ENCODE results near the gene CRYBA4. TPM values are rescaled to one million over a fixed set of nuclear protein-coding genes. Genes with fewer than 3 reads are reported as not detected.

CRYBA4 gene
- polyA plus RNA-seq, 1 donor, result 0.06 TPM

DNA sequence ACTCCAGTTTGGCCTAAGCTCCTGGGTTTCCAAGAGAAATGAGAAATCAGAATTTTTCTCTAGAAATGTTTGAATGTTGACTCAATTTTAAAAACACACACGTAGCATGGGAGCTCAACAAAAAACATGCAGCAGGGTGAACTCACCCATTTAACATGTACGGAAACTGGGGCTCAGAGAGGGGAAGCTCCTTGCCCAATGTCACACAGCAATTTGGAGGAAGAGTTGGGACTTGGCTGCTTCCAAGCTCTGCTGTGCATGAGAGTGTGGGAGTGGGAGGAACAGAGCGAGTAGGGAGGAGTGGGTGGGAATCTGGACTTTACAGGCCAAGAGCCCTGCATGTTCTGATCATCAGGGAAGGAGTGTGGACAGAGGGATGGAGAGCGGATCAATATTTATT, 37.8 kb upstream of the CRYBA4 start:
- no peak for DNase-seq
- Histone ChIP-seq H3K36me3 (ENCODE audit: control insufficient read depth, insufficient read depth, low read length) (peaks cover 5% of the 10 kb centered on the region), H3K9me3 (ENCODE audit: control insufficient read depth, low read depth, low read length) (no peaks in the 10 kb centered on the region), H3K4me3 (ENCODE audit: low read length) (no peak overlapping the region), H3K27ac (ENCODE audit: low read length) (no peak overlapping the region), H3K27me3 (ENCODE audit: control insufficient read depth, insufficient read depth, low read length) (no peaks in the 10 kb centered on the region), H3K4me1 (ENCODE audit: control insufficient read depth, insufficient read depth, low read length) (peaks cover 4% of the 10 kb centered on the region)
- WGBS (ENCODE audit: insufficient coverage, low lambda C conversion rate), result 0% methylated on average over 1 of the region's 4 CpGs

DNA sequence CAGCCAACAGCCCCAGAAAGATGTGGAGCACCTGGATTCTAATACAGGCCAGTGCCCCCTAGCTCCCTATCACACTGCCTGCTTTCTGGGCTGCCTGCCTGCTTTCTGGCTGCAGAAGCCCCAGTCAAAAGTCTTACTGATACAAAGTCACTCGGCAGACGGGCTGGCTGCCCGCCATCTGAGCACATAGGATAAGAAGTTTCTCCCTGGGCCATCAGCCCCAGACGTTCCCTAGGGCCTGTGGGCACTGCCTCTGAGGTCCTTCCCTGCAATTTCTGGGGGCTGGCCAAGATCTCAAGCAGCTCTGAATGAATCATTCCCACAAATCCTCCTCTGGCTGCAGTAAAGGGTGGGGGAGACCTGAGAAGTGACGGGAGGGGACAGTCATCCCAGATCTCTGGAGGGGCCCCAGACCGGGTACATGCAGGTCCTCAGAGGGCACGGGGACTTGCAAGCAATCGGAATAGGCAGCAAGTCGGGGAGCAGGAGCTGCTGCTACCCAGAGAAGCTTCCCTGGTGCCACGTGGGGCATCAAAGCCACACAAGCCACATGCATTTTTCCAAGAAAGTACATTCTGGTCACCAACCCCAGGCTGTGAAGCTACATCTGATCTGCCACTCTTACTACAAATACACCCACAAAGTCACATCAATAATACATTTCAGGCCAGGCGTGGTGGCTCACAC, 36.5 kb upstream of the CRYBA4 start:
- Histone ChIP-seq H3K27ac (ENCODE audit: low read length) (no peak overlapping the region), H3K4me3 (ENCODE audit: low read length) (no peak overlapping the region), H3K9me3 (ENCODE audit: control insufficient read depth, low read depth, low read length) (no peaks in the 10 kb centered on the region), H3K4me1 (ENCODE audit: control insufficient read depth, insufficient read depth, low read length) (peaks cover 5% of the 10 kb centered on the region), H3K36me3 (ENCODE audit: control insufficient read depth, insufficient read depth, low read length) (peaks cover 5% of the 10 kb centered on the region), H3K27me3 (ENCODE audit: control insufficient read depth, insufficient read depth, low read length) (no peaks in the 10 kb centered on the region)
- no CpG with 5 or more reads among the region's 11 CpGs for WGBS (ENCODE audit: insufficient coverage, low lambda C conversion rate)
- DNase-seq, result no peak

DNA sequence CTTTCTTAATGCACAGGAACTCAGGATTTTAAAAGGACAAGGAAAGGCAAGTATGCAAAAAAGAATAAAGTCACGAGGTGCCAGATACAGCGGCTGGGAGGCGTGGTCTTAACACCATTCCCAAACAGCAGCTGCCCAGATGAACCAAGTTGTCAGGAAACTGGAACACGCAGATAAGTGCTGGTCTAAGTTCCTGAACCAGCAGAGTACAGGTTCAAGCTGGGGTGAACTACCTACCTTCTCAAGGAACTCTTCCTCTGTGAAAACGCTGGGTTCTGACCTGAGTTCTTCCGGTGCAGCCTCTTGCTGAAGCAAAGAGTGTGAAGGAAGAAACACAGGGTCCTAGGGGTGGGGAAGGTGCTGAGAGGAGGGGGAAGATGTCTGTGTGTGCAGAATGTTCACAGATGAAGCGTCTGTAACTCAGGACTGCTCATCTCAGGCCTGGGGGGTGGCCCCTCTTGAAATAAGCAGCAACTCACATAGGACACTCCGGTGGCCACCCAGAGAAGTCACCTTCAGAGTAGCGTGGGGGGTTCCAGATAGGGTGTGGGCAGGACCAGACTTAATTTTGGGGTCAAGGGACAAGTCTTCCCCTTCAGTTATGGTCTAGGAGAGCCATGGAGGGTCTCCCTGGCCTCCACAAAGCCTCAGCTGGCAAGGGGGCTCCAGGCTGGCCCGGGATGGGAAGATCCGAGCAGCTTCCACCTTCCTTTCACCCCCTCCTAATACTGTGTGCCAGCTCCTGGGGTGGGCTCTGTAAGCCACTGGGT, 35.0 kb upstream of the CRYBA4 start:
- H3K9me3 ChIP-seq (ENCODE audit: control insufficient read depth, low read depth, low read length), result no peaks in the 10 kb centered on the region
- peaks cover 5% of the 10 kb centered on the region for H3K4me1 ChIP-seq (ENCODE audit: control insufficient read depth, insufficient read depth, low read length)
- peak; percentile 38 to 39 for DNase-seq
- WGBS (ENCODE audit: insufficient coverage, low lambda C conversion rate), result no CpG with 5 or more reads among the region's 11 CpGs
- H3K4me3 ChIP-seq (ENCODE audit: low read length), result no peak overlapping the region
- H3K27ac ChIP-seq (ENCODE audit: low read length), result no peak overlapping the region
- H3K27me3 ChIP-seq (ENCODE audit: control insufficient read depth, insufficient read depth, low read length), result no peaks in the 10 kb centered on the region
- H3K36me3 ChIP-seq (ENCODE audit: control insufficient read depth, insufficient read depth, low read length), result peaks cover 5% of the 10 kb centered on the region

DNA sequence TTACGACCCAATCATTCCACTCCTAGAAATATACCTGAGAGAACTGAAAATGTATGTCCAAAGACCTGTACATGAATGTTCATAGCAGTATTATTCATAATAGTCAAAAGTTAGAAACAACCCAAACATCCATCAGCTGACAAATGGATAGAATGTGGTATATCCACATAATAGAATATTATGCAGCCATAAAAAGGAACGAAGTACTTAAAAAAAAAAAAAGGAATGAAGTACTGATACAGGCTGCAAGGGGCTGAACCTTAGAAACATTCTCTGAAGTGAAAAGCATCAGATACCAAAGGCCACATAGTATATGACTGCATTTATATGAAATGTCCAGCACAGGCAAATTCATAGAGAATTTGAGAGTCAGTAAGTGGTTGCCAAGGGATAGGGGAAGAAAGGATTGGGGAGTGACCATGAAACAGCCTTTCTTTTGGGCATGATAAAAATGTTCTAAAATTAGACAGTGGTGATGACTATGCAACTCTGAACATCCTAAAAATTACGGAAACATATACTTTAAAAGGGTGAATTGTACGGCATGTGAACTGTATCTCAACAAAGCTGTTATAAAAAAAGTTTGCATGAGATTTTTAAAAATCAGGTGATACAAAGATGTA, 33.7 kb upstream of the CRYBA4 start:
- H3K36me3 ChIP-seq (ENCODE audit: control insufficient read depth, insufficient read depth, low read length), result no peaks in the 10 kb centered on the region
- no peak overlapping the region for H3K27ac ChIP-seq (ENCODE audit: low read length)
- peaks cover 5% of the 10 kb centered on the region for H3K4me1 ChIP-seq (ENCODE audit: control insufficient read depth, insufficient read depth, low read length)
- no peak for DNase-seq
- H3K9me3 ChIP-seq (ENCODE audit: control insufficient read depth, low read depth, low read length), result no peaks in the 10 kb centered on the region
- H3K4me3 ChIP-seq (ENCODE audit: low read length), result no peak overlapping the region
- 100% methylated on average over 3 of the region's 4 CpGs for WGBS (ENCODE audit: insufficient coverage, low lambda C conversion rate)
- H3K27me3 ChIP-seq (ENCODE audit: control insufficient read depth, insufficient read depth, low read length), result no peaks in the 10 kb centered on the region

DNA sequence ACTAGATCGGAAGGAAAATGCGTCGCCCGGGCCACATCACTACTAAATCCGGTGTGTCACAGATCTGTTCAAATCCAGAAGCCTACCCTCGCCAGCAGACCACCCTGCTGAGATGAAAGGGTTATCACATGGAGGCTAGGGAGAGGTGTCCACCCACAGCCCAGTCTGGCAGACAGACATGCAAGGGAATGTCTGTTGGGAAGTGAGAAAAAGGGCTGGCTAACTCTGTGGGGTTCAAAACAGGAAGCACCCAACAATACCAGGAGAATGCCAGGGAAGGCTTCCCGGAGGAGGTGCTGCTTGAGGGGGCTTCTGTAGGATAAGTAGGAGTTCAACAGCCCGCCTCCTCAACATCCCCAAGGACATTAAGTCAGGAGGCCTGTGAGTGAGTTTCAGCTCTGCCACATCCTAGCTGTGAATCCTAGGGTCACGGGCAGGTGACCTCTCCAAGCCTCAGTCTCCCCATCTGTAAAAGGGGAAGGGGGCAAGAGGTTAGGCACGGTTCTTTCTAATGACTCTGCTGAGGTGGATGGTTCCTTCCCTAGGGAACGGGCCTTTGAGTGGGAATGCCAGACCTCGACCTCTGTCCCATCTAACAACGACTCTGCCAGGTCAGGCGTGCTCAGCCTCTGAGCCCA, 32.9 kb upstream of the CRYBA4 start:
- peak overlapping the region; percentile 42 for H3K27ac ChIP-seq (ENCODE audit: low read length)
- no peaks in the 10 kb centered on the region for H3K9me3 ChIP-seq (ENCODE audit: control insufficient read depth, low read depth, low read length)
- no peak for DNase-seq
- peak overlapping the region; percentile 70 for H3K4me3 ChIP-seq (ENCODE audit: low read length)
- peaks cover 5% of the 10 kb centered on the region for H3K4me1 ChIP-seq (ENCODE audit: control insufficient read depth, insufficient read depth, low read length)
- H3K27me3 ChIP-seq (ENCODE audit: control insufficient read depth, insufficient read depth, low read length), result no peaks in the 10 kb centered on the region
- H3K36me3 ChIP-seq (ENCODE audit: control insufficient read depth, insufficient read depth, low read length), result no peaks in the 10 kb centered on the region
- WGBS (ENCODE audit: insufficient coverage, low lambda C conversion rate), result no CpG with 5 or more reads among the region's 14 CpGs

DNA sequence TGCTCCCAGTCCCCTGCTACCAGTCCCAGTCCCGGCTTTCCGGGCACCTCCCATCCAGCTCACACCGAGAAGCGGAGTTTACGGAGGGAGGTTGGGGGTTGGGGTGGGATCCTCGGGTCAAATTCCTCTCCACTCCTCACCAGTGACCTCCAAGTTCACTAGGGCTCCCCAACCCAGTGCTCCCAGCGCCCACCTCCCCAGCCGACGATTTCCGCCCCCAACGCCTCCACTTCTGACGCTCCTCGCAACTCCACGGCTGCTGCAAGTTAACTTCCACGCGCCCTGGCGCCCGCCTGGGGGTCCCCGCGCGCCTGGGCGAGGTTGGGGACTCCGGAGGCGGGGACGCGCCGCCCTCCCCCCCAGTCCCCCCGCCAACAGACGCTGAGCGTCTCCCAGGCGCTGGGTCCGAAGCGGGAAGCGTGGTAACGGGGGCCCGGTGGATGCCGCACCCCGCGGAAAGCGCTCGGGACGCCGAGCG, 32.4 kb upstream of the CRYBA4 start:
- DNase-seq, result peak; percentile 34 to 70
- peaks cover 5% of the 10 kb centered on the region for H3K4me1 ChIP-seq (ENCODE audit: control insufficient read depth, insufficient read depth, low read length)
- peak overlapping the region; percentile 70 for H3K4me3 ChIP-seq (ENCODE audit: low read length)
- H3K27me3 ChIP-seq (ENCODE audit: control insufficient read depth, insufficient read depth, low read length), result no peaks in the 10 kb centered on the region
- no CpG with 5 or more reads among the region's 44 CpGs for WGBS (ENCODE audit: insufficient coverage, low lambda C conversion rate)
- H3K36me3 ChIP-seq (ENCODE audit: control insufficient read depth, insufficient read depth, low read length), result no peaks in the 10 kb centered on the region
- peak overlapping the region; percentile 42 for H3K27ac ChIP-seq (ENCODE audit: low read length)
- no peaks in the 10 kb centered on the region for H3K9me3 ChIP-seq (ENCODE audit: control insufficient read depth, low read depth, low read length)

DNA sequence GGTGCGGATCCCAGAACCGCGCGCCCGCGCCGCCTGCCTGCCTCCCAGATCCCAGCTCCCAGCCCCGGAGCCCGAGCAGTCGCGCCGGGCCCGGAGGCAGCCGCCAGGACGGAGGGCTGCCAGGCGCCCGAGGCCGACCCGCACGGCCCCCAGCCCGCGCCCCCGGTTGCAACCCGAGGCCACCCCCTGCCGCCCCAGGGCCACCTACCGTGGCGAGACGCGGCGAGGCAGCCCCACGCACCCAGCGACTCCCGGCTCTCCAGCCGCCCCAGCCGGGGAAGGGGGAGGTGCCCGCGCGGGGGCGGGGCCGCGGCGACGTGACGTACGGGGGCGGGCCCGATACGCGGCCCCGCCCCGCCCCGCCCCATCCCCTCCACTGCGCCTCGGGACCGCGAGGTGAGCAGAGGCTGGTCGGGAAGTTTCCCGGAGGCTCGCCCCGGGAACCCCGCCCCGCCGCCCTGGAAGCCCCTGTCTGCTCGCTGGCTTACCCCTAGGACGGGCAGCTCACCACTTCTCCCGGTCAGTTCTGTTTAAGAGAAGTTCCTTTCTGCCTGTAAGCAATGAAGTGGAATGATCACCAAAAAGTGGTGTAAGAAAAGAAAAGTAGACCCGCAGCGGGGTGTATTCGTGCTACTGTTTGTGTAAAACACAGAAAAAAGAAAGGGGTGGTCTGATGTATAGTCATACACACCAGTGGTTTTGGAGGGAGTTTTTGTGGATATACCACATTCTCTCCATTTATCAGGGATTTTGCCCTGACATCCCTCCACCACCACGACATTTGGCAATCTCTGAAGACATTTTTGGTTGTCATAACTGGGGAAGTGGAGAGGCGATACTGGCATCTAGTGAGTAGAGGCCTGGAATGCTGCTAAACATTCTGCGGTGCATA, 31.7 kb upstream of the CRYBA4 start, which contains the start of gene TPST2:
Gene TPST2, minus strand, starts transcription at position 288 of the 892 bp plus-strand sequence. CDS start 48,502 bp downstream, outside the sequence.
- 5% methylated on average over 3 of the region's 72 CpGs for WGBS (ENCODE audit: insufficient coverage, low lambda C conversion rate)
- peak within 1 kb of the TSS; percentile 70 for H3K4me3 ChIP-seq (ENCODE audit: low read length)
- no peaks in the 10 kb centered on the region for H3K9me3 ChIP-seq (ENCODE audit: control insufficient read depth, low read depth, low read length)
- DNase-seq, result peak; percentile 64 to 83
- H3K27me3 ChIP-seq (ENCODE audit: control insufficient read depth, insufficient read depth, low read length), result no peaks in the 10 kb centered on the region
- H3K36me3 ChIP-seq (ENCODE audit: control insufficient read depth, insufficient read depth, low read length), result no peaks in the 10 kb centered on the region
- H3K4me1 ChIP-seq (ENCODE audit: control insufficient read depth, insufficient read depth, low read length), result peaks cover 5% of the 10 kb centered on the region
- peak within 1 kb of the TSS; percentile 47 for H3K27ac ChIP-seq (ENCODE audit: low read length)

DNA sequence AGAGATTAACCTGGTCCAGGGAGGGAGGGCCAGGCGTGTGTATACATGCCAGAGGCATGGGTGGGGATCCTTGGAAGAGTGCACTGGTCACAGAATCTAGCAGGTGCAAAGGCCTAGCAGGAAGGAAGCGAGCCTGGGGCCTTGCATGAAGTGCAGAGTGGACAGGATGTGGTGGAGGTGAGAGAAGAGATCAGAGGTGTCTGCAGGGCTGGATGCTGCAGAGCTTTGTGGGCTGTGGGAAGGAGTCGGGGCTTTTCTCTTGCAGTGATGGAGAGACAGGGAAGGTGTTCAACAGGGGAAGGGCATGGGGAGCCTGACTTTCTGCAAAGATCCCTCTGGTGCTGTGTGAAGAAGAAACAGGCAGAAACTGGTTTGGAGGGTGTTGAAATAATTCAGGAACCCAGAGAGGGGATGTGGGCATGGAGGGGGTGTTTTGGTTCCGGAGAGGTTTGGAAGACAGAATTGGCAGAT, 29.3 kb upstream of the CRYBA4 start:
- 0% methylated on average over 1 of the region's 4 CpGs for WGBS (ENCODE audit: insufficient coverage, low lambda C conversion rate)

DNA sequence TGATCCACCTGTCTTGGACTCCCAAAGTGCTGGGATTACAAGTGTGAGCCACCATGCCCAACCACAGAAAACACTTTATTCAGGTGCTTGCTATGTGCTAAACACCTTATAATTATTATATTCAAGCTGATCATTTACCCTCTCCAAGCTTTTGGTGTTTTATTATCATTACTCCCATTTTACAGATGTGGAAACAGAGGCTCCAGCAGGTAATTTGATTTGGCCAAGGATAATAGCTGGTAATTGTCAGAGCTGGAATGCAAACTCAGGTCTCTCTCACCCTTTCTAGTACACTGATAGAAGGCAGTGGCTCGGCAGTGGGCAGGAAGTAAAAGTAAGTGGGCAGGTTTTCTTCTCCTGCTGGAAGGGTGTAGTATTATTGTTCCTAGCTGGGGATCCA, 28.0 kb upstream of the CRYBA4 start:
- no CpG with 5 or more reads among the region's 1 CpG for WGBS (ENCODE audit: insufficient coverage, low lambda C conversion rate)
- no peaks in the 10 kb centered on the region for H3K9me3 ChIP-seq (ENCODE audit: control insufficient read depth, low read depth, low read length)
- no peak overlapping the region for H3K27ac ChIP-seq (ENCODE audit: low read length)
- no peak overlapping the region for H3K4me3 ChIP-seq (ENCODE audit: low read length)
- no peak for DNase-seq
- H3K27me3 ChIP-seq (ENCODE audit: control insufficient read depth, insufficient read depth, low read length), result peaks cover 4% of the 10 kb centered on the region
- H3K4me1 ChIP-seq (ENCODE audit: control insufficient read depth, insufficient read depth, low read length), result peaks cover 4% of the 10 kb centered on the region
- H3K36me3 ChIP-seq (ENCODE audit: control insufficient read depth, insufficient read depth, low read length), result no peaks in the 10 kb centered on the region

More for the DNA sequence above, 29.3 kb upstream of the CRYBA4 start:
- Histone ChIP-seq H3K36me3 (ENCODE audit: control insufficient read depth, insufficient read depth, low read length) (no peaks in the 10 kb centered on the region), H3K27me3 (ENCODE audit: control insufficient read depth, insufficient read depth, low read length) (peaks cover 4% of the 10 kb centered on the region), H3K9me3 (ENCODE audit: control insufficient read depth, low read depth, low read length) (no peaks in the 10 kb centered on the region), H3K4me3 (ENCODE audit: low read length) (no peak overlapping the region), H3K4me1 (ENCODE audit: control insufficient read depth, insufficient read depth, low read length) (peaks cover 5% of the 10 kb centered on the region), H3K27ac (ENCODE audit: low read length) (no peak overlapping the region)
- DNase-seq, result peak; percentile 26 to 55

Data from large intestine (tissue), 3 donors.